Measurements from ENCODE around the gene TMEM258. TPM values are rescaled to one million over a fixed set of nuclear protein-coding genes. Genes with fewer than 3 reads are reported as not detected.

Gene TMEM258
- total and polyA plus RNA-seq, 10 of the 15 experiments (the other 5 are each of a cell fraction or from before 2014, with no cell fraction given) = 160 to 840 (median 326) TPM

DNA sequence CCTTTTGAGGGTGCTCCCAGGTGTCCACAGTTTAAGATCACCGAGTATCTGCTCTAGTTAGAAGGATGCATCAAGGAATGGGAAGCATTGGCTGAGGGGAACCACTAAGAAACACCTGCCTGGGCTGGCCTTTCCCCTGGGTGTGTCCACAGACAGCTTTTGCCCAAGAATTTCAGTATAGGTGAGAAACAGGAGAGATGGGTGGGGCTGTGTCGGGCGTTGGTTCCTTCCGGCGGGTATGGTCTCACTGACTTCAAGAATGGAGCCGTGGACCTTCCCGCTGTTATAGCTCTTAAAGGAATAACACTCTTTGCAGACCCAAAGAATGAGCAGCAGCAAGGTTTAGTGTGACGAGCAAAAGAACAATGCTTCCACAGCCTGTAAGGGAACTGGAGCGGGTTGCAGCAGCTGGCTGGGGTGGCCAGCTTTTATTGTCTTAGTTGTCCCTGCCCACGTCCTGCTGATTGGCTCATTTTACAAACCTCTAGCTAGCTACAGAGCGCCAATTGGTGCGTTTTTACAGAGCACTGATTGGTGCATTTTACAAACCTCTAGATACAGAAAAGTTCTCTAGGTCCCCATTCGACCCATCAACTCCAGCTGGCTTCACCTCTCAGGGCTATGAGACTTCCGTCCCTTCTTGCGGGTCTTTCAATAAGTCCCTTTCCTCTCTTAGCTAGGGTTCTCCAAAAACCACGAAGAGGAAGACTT lies 22.0 kb upstream of the TMEM258 start (continued):
- TF ChIP-seq MXI1 (IDR thresholded peaks at IDR 0.05; ENCODE audit: low read depth, low read length) (no peak), PAX8 (IDR thresholded peaks at IDR 0.05) (no peak), SP1 (IDR thresholded peaks at IDR 0.05; ENCODE audit: low read depth, low read length) (peak; percentile 46), KLF5 (IDR thresholded peaks at IDR 0.05; ENCODE audit: partially characterized antibody) (no peak), TCF3 (IDR thresholded peaks at IDR 0.05; ENCODE audit: borderline replicate concordance, insufficient read depth, low read depth, low read length) (no peak), TCF12 (IDR thresholded peaks at IDR 0.05; ENCODE audit: low read depth, low read length) (no peak), HDAC6 (IDR thresholded peaks at IDR 0.05; ENCODE audit: unreplicated experiment) (no peak), NR2C1 (IDR thresholded peaks at IDR 0.05) (no peak), MTA3 (IDR thresholded peaks at IDR 0.05; ENCODE audit: borderline replicate concordance, low read length) (no peak), IKZF1 (conservative IDR thresholded peaks at IDR 0.05) (no peak), POLR2AphosphoS5 (IDR thresholded peaks at IDR 0.05; ENCODE audit: low read length) (no peak)
- TF ChIP-seq, protein P1, sequence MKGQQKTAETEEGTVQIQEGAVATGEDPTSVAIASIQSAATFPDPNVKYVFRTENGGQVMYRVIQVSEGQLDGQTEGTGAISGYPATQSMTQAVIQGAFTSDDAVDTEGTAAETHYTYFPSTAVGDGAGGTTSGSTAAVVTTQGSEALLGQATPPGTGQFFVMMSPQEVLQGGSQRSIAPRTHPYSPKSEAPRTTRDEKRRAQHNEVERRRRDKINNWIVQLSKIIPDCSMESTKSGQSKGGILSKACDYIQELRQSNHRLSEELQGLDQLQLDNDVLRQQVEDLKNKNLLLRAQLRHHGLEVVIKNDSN (IDR thresholded peaks at IDR 0.05; ENCODE audit: borderline replicate concordance, extremely low read length, insufficient read depth, low read depth, low read length) = no peak

Measured in GM12878 (cell line).